SU-DHL-6 (cell line): ENCODE data around the gene PHKA1.

Experiments used
- H2AFZ ChIP-seq: fragments of 200-600 bp; sonication (generic); 2 replicates; pipeline ENCODE4 v1.6.1; 2014; ENCODE audit warnings: low read depth, mild to moderate bottlenecking, moderate library complexity, mixed read lengths, antibody characterized with exemption, low read length; ENCODE audit not compliant: severe bottlenecking
- H3F3A ChIP-seq: fragments of 200-600 bp; shearing (Covaris generic); 2 replicates; pipeline ENCODE4 v1.6.0; 2016; ENCODE audit warnings: antibody characterized with exemption, mild to moderate bottlenecking; ENCODE audit not compliant: insufficient read depth
- H3K27ac ChIP-seq: fragments of 200-600 bp; sonication (generic); 2 replicates; pipeline ENCODE4 v1.5.1; 2016; ENCODE audit warnings: low read depth, mild to moderate bottlenecking, low read length, moderate library complexity, mixed read lengths
- H3K27me3 ChIP-seq: fragments of 200-600 bp; sonication (generic), shearing (Covaris generic); 2 replicates; pipeline ENCODE4 v1.6.0; 2014; ENCODE audit warnings: mild to moderate bottlenecking, low read length
- H3K36me3 ChIP-seq: fragments of 200-600 bp; sonication (generic); 2 replicates; pipeline ENCODE4 v1.6.1; 2014; ENCODE audit warnings: mild to moderate bottlenecking, low read length, mixed read lengths
- H3K4me2 ChIP-seq: fragments of 300-600, 200-600 bp; shearing (Covaris generic), sonication (generic); 2 replicates; pipeline ENCODE4 v1.6.0; 2014; ENCODE audit warnings: low read length, low read depth, mild to moderate bottlenecking; ENCODE audit not compliant: poor library complexity, severe bottlenecking
- H3K4me3 ChIP-seq: fragments of 200-600 bp; sonication (generic); 2 replicates; pipeline ENCODE4 v1.5.1; 2014; ENCODE audit warnings: antibody characterized with exemption, low read length, mild to moderate bottlenecking, mixed read lengths; ENCODE audit not compliant: insufficient read depth, poor library complexity, severe bottlenecking
- H3K79me2 ChIP-seq: fragments of 200-600 bp; sonication (generic); 2 replicates; pipeline ENCODE4 v1.6.1; 2014; ENCODE audit warnings: mild to moderate bottlenecking, low read length, moderate library complexity; ENCODE audit not compliant: insufficient read depth
- H3K9ac ChIP-seq: fragments of 200-600 bp; sonication (generic); 2 replicates; pipeline ENCODE4 v1.7.0; 2014; ENCODE audit warnings: mild to moderate bottlenecking, low read length
- H3K9me2 ChIP-seq: fragments of 200-600 bp; sonication (generic); replicated peaks from 2 replicates; pipeline ENCODE4 v1.6.1; 2014; ENCODE audit warnings: low read length; ENCODE audit not compliant: insufficient read depth
- H3K9me3 ChIP-seq: fragments of 200-600 bp; sonication (generic); 2 replicates; pipeline ENCODE4 v1.6.1; 2014; ENCODE audit warnings: low read length, mixed read lengths; ENCODE audit not compliant: insufficient read depth
- H4K20me1 ChIP-seq: fragments of 200-600 bp; sonication (generic); 2 replicates; pipeline ENCODE4 v1.6.1; 2014; ENCODE audit warnings: low read depth, mild to moderate bottlenecking, antibody characterized with exemption, low read length, moderate library complexity, mixed read lengths
- EZH2phosphoT487 ChIP-seq: fragments of 200-600 bp; sonication (generic), shearing (Covaris generic); conservative IDR thresholded peaks from 2 replicates; pipeline ENCODE4 v1.6.1; 2018; ENCODE audit warnings: mild to moderate bottlenecking, antibody characterized with exemption, low read length, moderate library complexity, mixed read lengths
- TF ChIP-seq, protein P1 (sequence below): fragments of 200-600 bp; sonication (generic); IDR thresholded peaks from one replicate; pipeline ENCODE4 v1.5.1; 2017; ENCODE audit warnings: antibody characterized with exemption, mild to moderate bottlenecking, low read length, moderate library complexity; ENCODE audit not compliant: insufficient read depth, poor library complexity, severe bottlenecking

PHKA1 gene

DNA sequence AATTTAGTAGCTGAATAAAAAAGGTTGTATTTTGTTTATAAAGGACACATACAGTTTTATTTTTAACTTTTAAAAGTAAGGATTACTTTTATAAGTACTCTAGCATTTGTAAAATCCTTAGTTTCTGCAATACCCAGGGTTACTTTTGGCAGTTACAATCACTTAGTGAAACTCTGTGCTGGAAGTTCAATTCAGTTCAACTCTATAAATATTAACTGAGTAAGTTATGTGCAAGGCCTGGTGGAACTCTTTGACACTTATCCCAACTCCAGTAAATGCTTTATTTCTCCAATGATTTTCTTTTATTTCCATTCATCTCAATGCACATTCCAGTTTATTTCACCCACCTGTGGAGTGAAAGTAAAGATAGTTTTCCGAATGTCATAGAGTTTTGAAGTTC is 78.2 kb downstream of the PHKA1 start:
- Histone ChIP-seq H3F3A (no peaks in the 10 kb centered on the region), H4K20me1 (no peaks in the 10 kb centered on the region), H3K4me2 (no peak overlapping the region), H3K36me3 (no peaks in the 10 kb centered on the region), H3K9me3 (no peaks in the 10 kb centered on the region), H3K27me3 (no peaks in the 10 kb centered on the region), H3K9ac (no peak overlapping the region), H3K4me3 (no peak overlapping the region), H3K9me2 (no peaks in the 10 kb centered on the region), H2AFZ (no peak overlapping the region), H3K27ac (no peak overlapping the region), H3K79me2 (no peaks in the 10 kb centered on the region)
- TF ChIP-seq, protein P1, sequence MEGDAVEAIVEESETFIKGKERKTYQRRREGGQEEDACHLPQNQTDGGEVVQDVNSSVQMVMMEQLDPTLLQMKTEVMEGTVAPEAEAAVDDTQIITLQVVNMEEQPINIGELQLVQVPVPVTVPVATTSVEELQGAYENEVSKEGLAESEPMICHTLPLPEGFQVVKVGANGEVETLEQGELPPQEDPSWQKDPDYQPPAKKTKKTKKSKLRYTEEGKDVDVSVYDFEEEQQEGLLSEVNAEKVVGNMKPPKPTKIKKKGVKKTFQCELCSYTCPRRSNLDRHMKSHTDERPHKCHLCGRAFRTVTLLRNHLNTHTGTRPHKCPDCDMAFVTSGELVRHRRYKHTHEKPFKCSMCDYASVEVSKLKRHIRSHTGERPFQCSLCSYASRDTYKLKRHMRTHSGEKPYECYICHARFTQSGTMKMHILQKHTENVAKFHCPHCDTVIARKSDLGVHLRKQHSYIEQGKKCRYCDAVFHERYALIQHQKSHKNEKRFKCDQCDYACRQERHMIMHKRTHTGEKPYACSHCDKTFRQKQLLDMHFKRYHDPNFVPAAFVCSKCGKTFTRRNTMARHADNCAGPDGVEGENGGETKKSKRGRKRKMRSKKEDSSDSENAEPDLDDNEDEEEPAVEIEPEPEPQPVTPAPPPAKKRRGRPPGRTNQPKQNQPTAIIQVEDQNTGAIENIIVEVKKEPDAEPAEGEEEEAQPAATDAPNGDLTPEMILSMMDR: no peak
- TF ChIP-seq EZH2phosphoT487: no peak

DNA sequence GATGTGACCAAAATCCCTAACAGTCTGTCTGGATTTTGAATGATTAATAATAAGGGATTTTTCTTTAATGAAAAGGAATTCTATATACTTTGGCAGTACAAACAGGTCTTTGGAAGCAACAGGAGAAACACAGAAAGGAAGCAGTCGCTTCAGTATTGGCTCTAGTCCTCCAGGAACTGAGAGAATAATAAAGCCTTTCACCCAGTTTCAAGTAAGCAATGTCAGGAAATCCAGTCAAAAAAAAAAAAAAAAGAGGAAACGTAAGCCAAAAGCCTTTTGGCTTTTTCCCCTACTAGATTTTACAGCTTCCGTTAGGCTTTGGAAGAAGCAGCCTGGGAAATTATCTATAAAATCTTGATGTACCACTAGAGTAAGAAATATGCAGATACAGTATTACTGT is 79.8 kb downstream of the PHKA1 start:
- no peak overlapping the region for H3K4me3 ChIP-seq
- H3K27me3 ChIP-seq: no peaks in the 10 kb centered on the region
- no peak overlapping the region for H3K9ac ChIP-seq

DNA sequence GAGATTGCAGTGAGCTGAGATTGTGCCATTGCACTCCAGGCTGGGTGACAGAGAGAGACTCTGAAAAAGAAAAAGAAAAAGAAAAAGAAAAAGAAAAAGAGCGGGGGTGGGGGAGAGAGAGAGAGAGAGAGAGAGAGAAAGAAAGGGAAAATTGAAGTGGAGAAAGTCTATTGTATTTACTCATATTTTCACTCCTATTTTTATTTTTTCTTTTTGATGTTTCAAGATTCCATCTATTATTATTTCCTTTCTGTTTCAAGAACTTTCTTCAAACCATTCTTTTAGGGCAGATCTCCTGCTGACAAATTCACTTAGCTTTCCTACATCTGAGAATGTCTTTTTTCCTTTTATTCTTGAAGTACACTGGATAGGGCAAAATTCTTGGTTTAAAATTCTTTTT is 83.9 kb downstream of the PHKA1 start:
- Histone ChIP-seq H4K20me1 (no peaks in the 10 kb centered on the region), H3K27me3 (no peaks in the 10 kb centered on the region), H3K79me2 (no peaks in the 10 kb centered on the region), H3K9me3 (no peaks in the 10 kb centered on the region), H3K9me2 (no peaks in the 10 kb centered on the region), H3K36me3 (no peaks in the 10 kb centered on the region), H2AFZ (no peak overlapping the region), H3K4me2 (no peak overlapping the region), H3F3A (no peaks in the 10 kb centered on the region), H3K4me3 (no peak overlapping the region), H3K27ac (no peak overlapping the region), H3K9ac (no peak overlapping the region)
- TF ChIP-seq, protein P1: no peak
- no peak for TF ChIP-seq EZH2phosphoT487

More for the DNA sequence above, 79.8 kb downstream of the PHKA1 start:
- H2AFZ ChIP-seq: no peak overlapping the region
- H3K9me3 ChIP-seq: no peaks in the 10 kb centered on the region
- no peaks in the 10 kb centered on the region for H3K36me3 ChIP-seq
- no peak for TF ChIP-seq EZH2phosphoT487
- TF ChIP-seq, protein P1: no peak
- no peak overlapping the region for H3K4me2 ChIP-seq
- no peaks in the 10 kb centered on the region for H3K9me2 ChIP-seq
- no peaks in the 10 kb centered on the region for H3K79me2 ChIP-seq
- H3K27ac ChIP-seq: no peak overlapping the region
- H4K20me1 ChIP-seq: no peaks in the 10 kb centered on the region
- H3F3A ChIP-seq: no peaks in the 10 kb centered on the region

DNA sequence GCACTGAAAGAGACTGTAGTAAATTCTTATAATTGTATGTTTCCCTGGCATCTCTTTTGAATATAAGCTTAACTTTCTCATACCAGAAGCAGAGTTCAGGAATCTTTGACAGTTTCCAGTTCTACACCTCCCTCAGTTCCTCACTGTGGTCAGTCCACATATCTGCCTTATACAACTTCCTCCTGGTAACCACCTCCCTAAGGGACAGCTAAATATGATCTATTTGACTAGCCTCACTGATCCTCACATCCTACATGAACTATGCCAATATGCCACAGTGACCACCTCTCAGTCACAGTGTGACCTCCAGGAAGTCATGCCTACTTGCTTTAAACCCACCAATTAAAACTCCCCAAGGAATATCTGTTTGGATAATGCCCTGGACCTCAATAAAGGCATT is 89.9 kb downstream of the PHKA1 start:
- TF ChIP-seq, protein P1: no peak
- TF ChIP-seq EZH2phosphoT487: no peak
- no peaks in the 10 kb centered on the region for H3F3A ChIP-seq
- no peak overlapping the region for H3K9ac ChIP-seq
- H2AFZ ChIP-seq: no peak overlapping the region
- H3K27ac ChIP-seq: no peak overlapping the region
- H3K79me2 ChIP-seq: no peaks in the 10 kb centered on the region
- no peaks in the 10 kb centered on the region for H3K27me3 ChIP-seq
- H3K4me2 ChIP-seq: no peak overlapping the region
- no peaks in the 10 kb centered on the region for H3K9me3 ChIP-seq
- no peak overlapping the region for H3K4me3 ChIP-seq
- no peaks in the 10 kb centered on the region for H4K20me1 ChIP-seq
- no peaks in the 10 kb centered on the region for H3K9me2 ChIP-seq
- no peaks in the 10 kb centered on the region for H3K36me3 ChIP-seq
